H1 (cell line): Measurements from ENCODE around the gene PIK3C2G. TPM values are rescaled to one million over a fixed set of nuclear protein-coding genes. Genes with fewer than 3 reads are reported as not detected.

Experiments
- CTCF ChIA-PET: fragments of 300-600 bp; sonication (Branson Sonifier 250); formaldehyde crosslinking; loops from one replicate; lab custom pipeline; 2021; ENCODE audit not compliant: partially characterized antibody; lab: Charles Lee
- POLR2A ChIA-PET: fragments of 300-600 bp; sonication (Branson Sonifier 250); formaldehyde crosslinking; loops from one replicate; lab custom pipeline; 2021; ENCODE audit warnings: inconsistent platforms; ENCODE audit not compliant: partially characterized antibody; lab: Charles Lee
- DNase-seq, 2 experiments: peaks; one replicate each; pipeline versions ENCODE4 v3.0.0 to v3.0.0-alpha.2; 2010 to 2022; ENCODE audit warnings: low spot score in 2 of 2, low read depth in 1 of 2, mixed read lengths in 1 of 2
- FAIRE-seq: peaks from 2 replicates; lab custom pipeline; 2011; peaks lifted over from hg19 to GRCh38; lab: Jason Lieb, UNC
- H2AFZ ChIP-seq: 2 replicates; pipeline ENCODE4 v1.8.1; 2012; ENCODE audit warnings: low read length, inconsistent platforms
- H2AK5ac ChIP-seq: 2 replicates; pipeline ENCODE4 v1.6.1; 2013; ENCODE audit warnings: low read depth, low read length
- H2BK120ac ChIP-seq: replicated peaks from 2 replicates; pipeline ENCODE3; 2013; ENCODE audit warnings: low read depth, low read length, inconsistent platforms
- H2BK12ac ChIP-seq: 2 replicates; pipeline ENCODE4 v1.6.1; 2013; ENCODE audit warnings: low read depth, low read length
- H2BK15ac ChIP-seq: 2 replicates; pipeline ENCODE4 v1.6.1; 2013; ENCODE audit warnings: low read length
- H2BK20ac ChIP-seq: 2 replicates; pipeline ENCODE4 v1.6.1; 2013; ENCODE audit warnings: low read length
- H2BK5ac ChIP-seq: 2 replicates; pipeline ENCODE4 v1.6.1; 2013; ENCODE audit warnings: low read depth, low read length
- H3K14ac ChIP-seq: 2 replicates; pipeline ENCODE4 v1.6.1; 2013; ENCODE audit warnings: inconsistent platforms; ENCODE audit not compliant: insufficient read length
- H3K18ac ChIP-seq: 2 replicates; pipeline ENCODE4 v1.6.1; 2013; ENCODE audit warnings: low read length; ENCODE audit errors: extremely low read depth
- H3K23ac ChIP-seq: 2 replicates; pipeline ENCODE4 v1.6.1; 2013; ENCODE audit warnings: inconsistent platforms; ENCODE audit not compliant: insufficient read length
- H3K23me2 ChIP-seq: 2 replicates; pipeline ENCODE4 v1.6.1; 2013; ENCODE audit warnings: low read depth, low read length
- H3K27ac ChIP-seq: 2 replicates; pipeline ENCODE4 v1.6.1; 2011; ENCODE audit warnings: low read depth, low read length, inconsistent platforms
- H3K27me3 ChIP-seq, 4 experiments: replicated peaks in 1 of 4; 1 replicate in 1 of 4; 2 replicates in 3 of 4; pipeline versions ENCODE4 v1.6.1 to v1.8.1; 2011 to 2013; ENCODE audit warnings: low read length in 3 of 4, mild to moderate bottlenecking in 3 of 4, inconsistent platforms in 2 of 4, mixed read lengths in 2 of 4, moderate library complexity in 1 of 4; ENCODE audit not compliant: control insufficient read depth in 3 of 4, insufficient read depth in 3 of 4; ENCODE audit errors: extremely low read depth in 1 of 4
- H3K36me3 ChIP-seq, 4 experiments: 2 replicates each; pipeline versions ENCODE4 v1.6.1 to v1.8.1; 2011 to 2013; ENCODE audit warnings: mild to moderate bottlenecking in 4 of 4, low read length in 3 of 4, moderate library complexity in 2 of 4, control low read depth in 1 of 4, inconsistent platforms in 1 of 4; ENCODE audit not compliant: insufficient read depth in 4 of 4, control insufficient read depth in 2 of 4
- H3K4ac ChIP-seq: replicated peaks from 2 replicates; pipeline ENCODE3; 2013; ENCODE audit warnings: low read length, low read depth, mixed read lengths, inconsistent platforms; ENCODE audit not compliant: insufficient read length
- H3K4me1 ChIP-seq, 4 experiments: replicated peaks in 1 of 4; 1 replicate in 1 of 4; 2 replicates in 3 of 4; pipeline versions ENCODE4 v1.6.1 to v1.8.1; 2011 to 2013; ENCODE audit warnings: low read length in 3 of 4, inconsistent platforms in 2 of 4, mixed read lengths in 1 of 4; ENCODE audit not compliant: insufficient read depth in 4 of 4, control insufficient read depth in 3 of 4
- H3K4me2 ChIP-seq, 2 experiments: 2 replicates each; pipeline versions ENCODE4 v1.6.1 to v1.8.1; 2011 to 2013; ENCODE audit warnings: low read depth in 2 of 2, low read length in 2 of 2, control low read depth in 1 of 2, inconsistent platforms in 1 of 2, mild to moderate bottlenecking in 1 of 2; ENCODE audit not compliant: insufficient read depth in 1 of 2
- H3K4me3 ChIP-seq, 4 experiments: fragments of 200-600, 300-600 bp in 1 of 4; sonication (generic), shearing (Covaris generic), sonication (Bioruptor Twin) in 1 of 4; 2 replicates each; pipeline versions ENCODE4 v1.5.1 to v1.8.1; 2011 to 2016; ENCODE audit warnings: low read length in 4 of 4, low read depth in 3 of 4, control low read depth in 2 of 4, inconsistent platforms in 2 of 4, mild to moderate bottlenecking in 2 of 4, mixed read lengths in 1 of 4, moderate library complexity in 1 of 4; ENCODE audit not compliant: insufficient read depth in 2 of 4; ENCODE audit errors: extremely low read depth in 1 of 4
- H3K56ac ChIP-seq: replicated peaks from 2 replicates; pipeline ENCODE3; 2013; ENCODE audit warnings: low read depth, mild to moderate bottlenecking, mixed read lengths, low read length, inconsistent platforms; ENCODE audit not compliant: insufficient read length
- H3K79me1 ChIP-seq: 2 replicates; pipeline ENCODE4 v1.6.1; 2013; ENCODE audit warnings: low read depth, low read length, control low read depth
- H3K79me2 ChIP-seq, 2 experiments: 2 replicates each; pipeline versions ENCODE4 v1.6.1 to v1.8.1; 2012 to 2013; ENCODE audit warnings: low read length in 2 of 2, mild to moderate bottlenecking in 2 of 2, inconsistent platforms in 1 of 2; ENCODE audit not compliant: insufficient read depth in 2 of 2, control insufficient read depth in 1 of 2
- H3K9ac ChIP-seq, 4 experiments: replicated peaks in 1 of 4; 1 replicate in 1 of 4; 2 replicates in 3 of 4; pipeline versions ENCODE4 v1.6.1 to v1.8.1; 2011 to 2013; ENCODE audit warnings: low read depth in 3 of 4, low read length in 3 of 4, control low read depth in 2 of 4, mild to moderate bottlenecking in 2 of 4, moderate library complexity in 2 of 4, inconsistent platforms in 1 of 4; ENCODE audit errors: extremely low read depth in 1 of 4
- H3K9me3 ChIP-seq, 2 experiments: 2 replicates each; pipeline versions ENCODE4 v1.6.1 to v1.8.1; 2012 to 2013; ENCODE audit warnings: mild to moderate bottlenecking in 2 of 2, moderate library complexity in 2 of 2, control low read depth in 1 of 2, inconsistent platforms in 1 of 2, low read depth in 1 of 2, low read length in 1 of 2, mixed read lengths in 1 of 2; ENCODE audit not compliant: insufficient read depth in 2 of 2
- H4K20me1 ChIP-seq, 2 experiments: replicated peaks in 1 of 2; 2 replicates each; pipeline versions ENCODE3 to v1.8.1; 2011 to 2013; ENCODE audit warnings: inconsistent platforms in 2 of 2, low read length in 2 of 2, mild to moderate bottlenecking in 1 of 2; ENCODE audit not compliant: insufficient read depth in 2 of 2, control insufficient read depth in 1 of 2
- H4K5ac ChIP-seq: 2 replicates; pipeline ENCODE4 v1.6.1; 2013; ENCODE audit warnings: low read length, low read depth, mixed read lengths, inconsistent platforms; ENCODE audit not compliant: insufficient read length
- H4K8ac ChIP-seq: 2 replicates; pipeline ENCODE4 v1.8.0; 2013; ENCODE audit warnings: mild to moderate bottlenecking, moderate library complexity, low read length, inconsistent platforms; ENCODE audit not compliant: insufficient read depth; ENCODE audit errors: extremely low read depth
- H4K91ac ChIP-seq: replicated peaks from 2 replicates; pipeline ENCODE3; 2013; ENCODE audit warnings: low read length, mixed read lengths, inconsistent platforms; ENCODE audit not compliant: insufficient read length
- ATF2 ChIP-seq: IDR thresholded peaks from 2 replicates; pipeline ENCODE4 v1.6.1; 2012; ENCODE audit warnings: low read length, inconsistent platforms
- RBBP5 ChIP-seq: IDR thresholded peaks from 2 replicates; pipeline ENCODE4 v1.7.1; 2012; ENCODE audit warnings: low read depth, mild to moderate bottlenecking, inconsistent platforms, low read length, moderate library complexity, borderline replicate concordance
- SAP30 ChIP-seq: fragments of 300-600 bp; sonication (generic); IDR thresholded peaks from 2 replicates; pipeline ENCODE4 v1.7.1; 2012; ENCODE audit warnings: low read length, moderate library complexity, mild to moderate bottlenecking, inconsistent platforms; ENCODE audit not compliant: insufficient read depth, insufficient replicate concordance
- TAF7 ChIP-seq: optimal IDR thresholded peaks from 2 replicates; pipeline ENCODE3; 2011; ENCODE audit warnings: low read depth, mild to moderate bottlenecking, inconsistent platforms, low read length, moderate library complexity, borderline replicate concordance
- ZNF274 ChIP-seq: IDR thresholded peaks from 2 replicates; pipeline ENCODE4 v1.7.0; 2012; ENCODE audit warnings: low read length, borderline replicate concordance; ENCODE audit errors: extremely low read depth
- WGBS, 2 experiments: shearing (Covaris generic) in 1 of 2; methylation state at CpG; one replicate each; pipeline versions ENCODE4 v1.1.6 to v1.1.7; 2013 to 2015; ENCODE audit warnings: low lambda C conversion rate in 2 of 2, mixed read lengths in 2 of 2, inconsistent platforms in 1 of 2, low coverage in 1 of 2, missing lambda C conversion rate in 1 of 2; ENCODE audit not compliant: insufficient replicate concordance in 2 of 2, insufficient coverage in 1 of 2, insufficient read length in 1 of 2; ENCODE audit errors: extremely low coverage in 1 of 2, missing lambda C conversion rate in 1 of 2; 5-methylcytosine and 5-hydroxymethylcytosine counted together
- polyA plus RNA-seq, 7 experiments: library from polyadenylated mRNA; depleted of rRNA in 3 of 7; stranded (reverse) in 5 of 7; unstranded in 2 of 7; fragments of >200 nt in 5 of 7; fragments of 200-250 nt in 2 of 7; gene quantifications; 1 replicate in 5 of 7; 2 replicates in 1 of 7; 4 replicates in 1 of 7; pipeline versions ENCODE4 v1.2.1 to v1.2.3, GENCODE V29; 2011 to 2013; ENCODE audit warnings: missing spikeins in 2 of 7, mixed read lengths in 2 of 7
- total RNA-seq: library from RNA; stranded (reverse); fragmentation: NEBNext Ultra II Directional; extraction: Animal tissue kit (Norgen Biotek cat#: 25700); gene quantifications from 2 replicates; pipeline ENCODE4 v1.2.1, GENCODE V29; 2021

Gene PIK3C2G
- total and polyA plus RNA-seq, 2 of the 8 experiments (the other 6 are each of a cell fraction or from before 2014, with no cell fraction given): not detected

- H3K4me3 ChIP-seq: no peak overlapping the region
- peaks cover 0 to 8% (median 0%) of the 10 kb centered on the region in 4 experiments; a peak in 1 of 7 replicates for H3K4me1 ChIP-seq
- ChIA-PET POLR2A (no interaction called here), CTCF (interaction anchor here (0.6 kb wide), 1 partner anchor 48 kb away, joined by 3 read pairs; no protein-coding TSS in a partner anchor)
- no peaks in the 10 kb centered on the region for H3K23me2 ChIP-seq
- TF ChIP-seq RBBP5 (no peak), ATF2 (no peak), ZNF274 (no peak), SAP30 (no peak), TAF7 (no peak)
- no peaks in the 10 kb centered on the region for H3K79me1 ChIP-seq
- H4K5ac ChIP-seq: no peak overlapping the region
- no peaks in the 10 kb centered on the region for H3K36me3 ChIP-seq
- H3K27me3 ChIP-seq: no peaks in the 10 kb centered on the region
- no peak overlapping the region for H3K56ac ChIP-seq
- no peak overlapping the region for H3K9ac ChIP-seq
- no peak overlapping the region for H2AK5ac ChIP-seq
- no peak overlapping the region for H3K18ac ChIP-seq
- H3K4me2 ChIP-seq: no peak overlapping the region
- H2BK20ac ChIP-seq: no peak overlapping the region
- no peaks in the 10 kb centered on the region for H3K9me3 ChIP-seq
- H4K91ac ChIP-seq: no peak overlapping the region
- WGBS, 2 experiments: 91% methylated on average over 3 of the region's 3 CpGs; no CpG with 5 or more reads in 1 of the 2 experiments
- H4K20me1 ChIP-seq: no peaks in the 10 kb centered on the region
- H3K14ac ChIP-seq: no peak overlapping the region
- H2BK120ac ChIP-seq: no peak overlapping the region
- H2AFZ ChIP-seq: no peak overlapping the region
- H3K79me2 ChIP-seq: no peaks in the 10 kb centered on the region
- no peak overlapping the region for H3K23ac ChIP-seq
- H4K8ac ChIP-seq: no peak overlapping the region
- H2BK12ac ChIP-seq: no peak overlapping the region
- no peak overlapping the region for H2BK5ac ChIP-seq
- H3K4ac ChIP-seq: no peak overlapping the region
- DNase-seq (no peak), FAIRE-seq (no peak)
- no peak overlapping the region for H3K27ac ChIP-seq
- H2BK15ac ChIP-seq: no peak overlapping the region
These were observed 160.5 kb downstream of the PIK3C2G start for GRCh38 chr12:18421867-18422266.
